Activated CD4-positive, CD25-positive, alpha-beta regulatory T cell treated with anti-CD3 and anti-CD28 coated beads, Interleukin-2, amount 50 U/mL, for 16 hours (primary cell): Measurements from ENCODE around the gene CDC27.
"Not testable (repeated sequence)": the region's sequence is repeated elsewhere in the genome, so short reads cannot be mapped to it uniquely, and the experiment has no call there.

Experiments used
- DNase-seq: peaks from one replicate; pipeline ENCODE4 v3.0.0-alpha.2; 2020; ENCODE audit warnings: low read depth, low spot score

CDC27 gene

DNA sequence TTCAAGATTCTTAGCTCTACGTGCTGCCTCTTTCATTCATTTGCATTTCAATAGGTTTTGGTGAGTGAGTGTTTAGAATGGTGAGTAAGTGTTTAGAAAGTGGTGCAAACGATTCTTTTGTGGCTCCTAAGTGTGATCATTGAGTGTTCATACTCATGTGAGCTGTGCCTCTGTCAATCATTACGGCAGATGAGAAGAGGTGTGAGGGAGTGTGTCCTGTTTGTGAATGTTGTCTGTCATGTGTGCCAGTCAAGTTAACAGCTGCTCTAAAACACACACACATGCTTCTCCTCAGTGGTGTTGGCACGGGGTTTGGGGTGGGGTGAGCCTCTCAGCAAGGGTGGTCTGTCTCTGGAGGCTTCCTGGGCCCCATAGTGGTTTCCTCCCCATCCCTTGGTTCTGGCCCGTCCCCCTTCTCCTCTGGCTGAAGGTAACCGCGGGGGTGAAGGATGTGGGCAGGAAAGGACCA lies 31.5 kb upstream of the CDC27 start:
- no peak for DNase-seq

DNA sequence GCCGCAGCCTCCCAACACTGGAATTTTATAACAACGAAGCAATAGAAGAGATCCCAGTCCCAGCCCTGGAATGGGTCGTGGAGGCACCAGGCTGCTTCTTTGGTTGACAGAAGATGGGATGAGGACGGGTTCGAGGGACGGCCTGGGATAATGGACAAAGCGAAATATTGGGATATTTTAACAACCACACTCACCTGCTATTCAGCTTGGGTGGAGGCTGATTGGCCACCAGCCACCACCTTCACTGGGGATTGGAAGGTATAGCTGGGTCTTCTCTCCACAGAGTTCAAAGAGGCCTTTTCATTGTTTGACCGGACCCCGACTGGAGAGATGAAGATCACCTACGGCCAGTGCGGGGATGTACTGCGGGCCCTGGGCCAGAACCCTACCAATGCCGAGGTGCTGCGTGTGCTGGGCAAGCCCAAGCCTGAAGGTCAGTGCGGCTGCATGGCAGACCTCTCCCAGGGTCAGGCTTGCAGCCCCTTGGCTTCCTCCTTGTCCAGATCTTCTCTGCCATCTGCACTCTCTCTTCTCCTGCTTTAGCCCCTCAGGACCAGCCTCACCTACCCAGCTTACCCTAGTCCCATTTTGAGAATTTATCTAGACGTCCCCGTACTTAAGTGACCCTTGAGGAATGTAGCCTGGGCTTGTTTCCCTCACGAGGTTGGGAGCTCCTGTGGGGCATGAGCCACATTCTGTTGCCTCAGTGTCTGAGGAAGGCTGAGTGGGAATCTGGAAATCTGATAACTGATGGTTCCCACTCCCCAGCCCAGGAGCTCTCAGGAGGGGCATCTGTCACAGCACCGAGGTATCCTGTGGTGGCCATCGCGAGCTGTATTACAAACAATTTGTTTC lies 30.8 kb upstream of the CDC27 start:
- no peak for DNase-seq

DNA sequence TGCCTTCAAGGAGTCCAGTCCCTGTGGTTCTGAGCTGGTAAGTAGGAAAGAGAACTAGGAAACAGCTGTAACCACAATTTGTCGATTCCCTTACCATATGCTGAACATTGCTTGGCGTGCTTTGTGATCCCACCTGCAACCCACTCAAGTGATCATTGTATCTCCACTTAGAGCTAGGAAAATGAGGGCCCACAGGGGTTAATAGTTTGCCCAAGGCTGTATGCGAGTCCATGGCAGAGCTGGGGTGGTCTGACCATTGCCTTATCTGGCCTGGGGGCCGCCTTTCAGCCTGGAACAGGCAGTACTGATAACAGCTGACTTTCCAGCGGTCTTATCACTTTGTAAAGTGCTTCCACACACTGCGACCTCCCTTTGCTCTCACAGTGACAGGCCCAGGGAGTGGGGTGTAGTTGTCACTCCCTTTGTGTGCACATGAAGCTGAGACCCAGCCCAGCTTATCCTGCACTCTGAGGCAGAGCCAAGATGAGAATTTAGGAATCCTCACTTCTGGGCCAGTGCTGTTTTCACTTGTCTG lies 29.9 kb upstream of the CDC27 start:
- DNase-seq: no peak

DNA sequence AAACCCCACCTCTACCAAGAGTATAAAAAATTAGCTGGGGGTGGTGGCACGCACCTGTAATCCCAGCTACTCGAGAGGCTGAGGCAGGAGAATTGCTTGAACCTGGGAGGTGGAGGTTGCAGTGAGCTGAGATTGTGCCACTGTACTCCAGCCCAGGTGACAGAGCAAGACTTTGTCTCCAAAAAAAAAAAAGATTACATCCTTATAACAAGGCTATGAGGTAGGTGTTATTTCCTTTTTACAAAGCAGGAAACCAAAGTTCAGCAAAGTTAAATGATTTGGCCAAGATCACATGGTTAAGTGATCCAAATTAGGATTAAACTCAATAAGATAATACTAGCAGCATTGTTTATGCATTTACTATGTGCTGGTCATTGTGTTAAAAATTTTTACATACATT lies 28.2 kb upstream of the CDC27 start:
- DNase-seq: not testable (repeated sequence)

DNA sequence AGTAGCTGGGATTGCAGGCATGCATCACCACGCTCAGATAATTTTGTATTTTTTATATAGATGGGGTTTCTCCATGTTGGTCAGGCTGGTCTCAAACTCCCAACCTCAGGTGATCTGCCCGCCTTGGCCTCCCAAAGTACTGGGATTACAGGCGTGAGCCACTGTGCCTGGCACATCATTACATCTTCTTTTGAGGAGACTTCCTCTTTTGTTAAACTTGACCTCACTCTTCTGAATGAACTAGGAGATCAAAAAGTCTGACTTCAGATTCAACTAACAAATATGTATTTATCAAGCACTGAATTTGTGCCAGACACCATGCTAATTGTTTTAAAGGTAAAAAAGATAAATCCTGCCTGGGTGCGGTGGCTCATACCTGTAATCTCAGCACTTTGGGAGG lies 27.7 kb upstream of the CDC27 start:
- not testable (repeated sequence) for DNase-seq

DNA sequence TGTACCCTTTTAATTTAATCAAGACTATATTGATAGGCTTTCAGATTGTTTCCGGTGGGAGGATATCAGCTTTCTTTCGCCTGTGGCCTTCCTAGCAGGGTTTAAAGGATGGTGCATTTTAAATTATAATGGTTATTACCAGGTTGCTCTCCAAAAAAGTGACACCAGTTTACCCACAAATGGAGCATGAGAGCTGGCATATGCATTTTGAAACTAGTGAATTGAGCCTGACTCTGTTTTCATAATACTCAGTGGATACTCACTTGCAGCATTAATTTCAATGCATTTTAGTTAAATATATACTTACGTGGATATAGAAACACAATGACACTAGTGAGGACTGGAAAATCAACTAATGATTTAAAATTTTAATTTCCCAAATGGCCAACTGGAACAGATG lies 25.8 kb upstream of the CDC27 start:
- DNase-seq: no peak

DNA sequence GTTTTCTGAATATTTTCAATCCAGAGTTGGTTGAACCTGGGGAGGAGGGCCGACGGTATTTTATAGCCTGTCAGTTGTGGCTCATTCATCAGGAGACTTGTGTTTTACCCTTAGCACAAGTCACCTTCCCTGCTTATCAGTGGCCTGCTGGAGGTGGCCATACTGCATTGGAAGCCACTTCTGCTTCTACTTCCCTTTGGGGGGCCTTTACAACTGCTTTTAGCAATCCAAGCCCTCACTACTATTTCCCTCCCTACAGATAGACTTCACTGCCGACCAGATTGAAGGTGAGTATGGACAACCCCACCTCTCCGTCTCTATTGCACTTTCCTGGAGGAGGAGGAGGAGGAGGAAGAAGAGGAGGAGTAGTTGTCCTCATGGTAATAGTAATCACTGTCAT lies 24.4 kb upstream of the CDC27 start:
- DNase-seq: no peak

DNA sequence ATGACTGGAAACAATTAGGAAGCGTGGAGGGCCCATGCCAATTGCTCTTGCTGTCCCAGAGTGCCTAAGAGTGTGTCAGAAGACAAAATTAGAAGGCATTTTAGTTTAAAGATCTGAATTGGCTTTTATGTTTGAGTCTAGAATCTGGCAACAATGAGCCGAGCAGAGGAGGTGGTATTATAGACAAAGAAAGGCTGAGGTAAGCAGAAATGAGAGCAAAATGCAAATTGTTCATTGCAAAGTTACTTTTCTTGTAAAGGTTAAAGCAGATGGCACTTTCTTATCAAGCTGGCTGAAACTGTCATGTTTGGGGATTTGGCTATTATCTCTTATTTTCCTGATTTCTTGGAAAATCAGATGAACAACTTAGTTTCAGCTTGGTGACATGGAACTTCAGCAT lies 23.4 kb upstream of the CDC27 start:
- DNase-seq: no peak

DNA sequence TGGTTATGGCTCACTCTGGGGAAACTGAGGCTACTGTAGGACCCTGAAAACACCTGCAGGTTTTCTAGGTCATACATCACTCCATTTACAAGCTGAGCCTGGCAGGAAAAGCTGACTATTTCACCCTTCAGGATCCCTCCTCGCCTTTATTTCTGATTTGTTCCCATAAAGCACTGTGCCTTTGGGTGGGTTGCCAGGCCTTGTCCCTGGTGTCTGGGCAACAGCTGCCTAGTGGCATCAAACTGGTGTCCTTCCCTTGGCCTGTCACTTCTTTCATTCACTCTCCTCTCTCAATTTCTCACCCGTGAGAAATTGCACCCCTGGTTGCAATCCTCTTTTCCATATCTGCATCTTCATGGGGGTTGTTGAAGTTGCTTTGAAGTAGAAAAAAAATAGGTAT lies 21.7 kb upstream of the CDC27 start:
- DNase-seq: no peak

DNA sequence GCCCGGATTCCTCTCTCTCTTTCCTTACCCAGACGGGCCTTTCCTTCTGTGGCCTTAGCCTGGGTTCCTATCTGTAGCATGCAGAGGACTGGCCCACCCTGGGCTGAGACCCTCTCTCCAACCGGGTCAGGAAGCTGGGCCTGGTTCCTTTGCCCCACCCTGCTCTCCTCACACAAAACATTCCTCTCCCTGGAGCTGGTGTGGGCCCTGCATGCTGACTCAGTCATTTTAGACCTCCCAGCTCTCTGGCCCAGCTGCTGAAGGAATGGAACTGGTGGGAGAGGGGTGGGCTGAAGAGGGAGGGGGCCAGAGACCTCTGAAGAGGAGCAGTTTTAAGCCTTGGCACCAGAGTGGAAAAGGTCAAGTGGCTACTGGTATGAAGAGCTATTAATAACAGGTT lies 21.0 kb upstream of the CDC27 start:
- no peak for DNase-seq

DNA sequence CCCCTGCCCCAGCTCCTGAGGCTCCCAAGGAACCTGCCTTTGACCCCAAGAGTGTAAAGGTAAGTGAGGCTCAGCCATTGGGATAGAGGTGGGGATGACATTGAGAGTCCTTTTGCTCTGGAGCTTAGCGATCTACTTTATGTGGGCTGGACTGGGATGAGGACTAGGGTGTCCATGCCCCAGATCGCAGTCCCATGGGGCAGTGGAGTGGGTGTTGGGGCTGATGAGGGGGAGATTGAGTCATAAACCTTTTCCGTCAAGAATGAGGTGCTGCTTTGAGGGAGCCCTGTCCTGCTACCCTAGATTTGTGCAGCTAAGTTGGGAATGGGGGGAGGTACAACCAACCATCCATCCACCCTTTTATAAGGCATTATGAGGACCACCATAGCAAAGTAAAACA lies 20.4 kb upstream of the CDC27 start:
- no peak for DNase-seq

DNA sequence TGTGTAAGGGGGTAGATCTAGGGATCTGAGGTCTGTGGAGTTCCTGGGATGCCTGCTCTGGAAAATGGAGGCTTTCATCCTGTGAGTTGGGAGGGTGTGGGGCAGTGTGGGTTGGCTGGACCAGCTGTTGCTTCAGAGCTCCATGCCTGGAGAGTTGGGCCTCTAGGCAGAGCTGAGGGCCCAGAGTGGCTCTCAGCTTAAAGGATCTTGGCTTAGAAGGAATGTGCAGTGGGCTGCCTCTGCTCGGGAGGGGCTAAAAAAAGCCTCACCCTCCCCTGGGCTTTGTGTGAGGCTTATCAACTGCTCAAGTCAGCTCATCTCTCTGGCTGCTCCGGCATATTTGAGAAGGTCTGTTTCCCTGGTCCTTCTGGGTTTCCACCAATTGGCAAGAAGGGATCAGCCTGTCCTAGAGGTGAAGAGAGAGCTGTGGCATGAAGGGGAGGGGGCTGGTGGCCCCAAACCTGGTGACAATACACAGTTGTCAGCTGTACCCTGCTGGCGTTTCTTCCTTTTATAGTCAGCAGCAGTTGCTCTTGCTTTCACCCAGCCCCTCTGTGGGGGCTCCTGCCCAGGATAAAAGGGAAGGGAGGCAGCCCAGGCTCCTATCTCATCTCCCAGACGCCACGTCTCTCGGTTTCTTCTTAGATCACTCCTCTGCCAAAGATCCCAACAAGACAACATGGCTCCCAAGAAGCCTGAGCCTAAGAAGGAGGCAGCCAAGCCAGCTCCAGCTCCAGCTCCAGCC lies 19.8 kb upstream of the CDC27 start, which contains the start of gene MYL4:
MYL4 (plus strand) TSS at position 605 of the 745 bp plus-strand sequence; CDS start at position 680, 75 bp downstream.
- DNase-seq: no peak

DNA sequence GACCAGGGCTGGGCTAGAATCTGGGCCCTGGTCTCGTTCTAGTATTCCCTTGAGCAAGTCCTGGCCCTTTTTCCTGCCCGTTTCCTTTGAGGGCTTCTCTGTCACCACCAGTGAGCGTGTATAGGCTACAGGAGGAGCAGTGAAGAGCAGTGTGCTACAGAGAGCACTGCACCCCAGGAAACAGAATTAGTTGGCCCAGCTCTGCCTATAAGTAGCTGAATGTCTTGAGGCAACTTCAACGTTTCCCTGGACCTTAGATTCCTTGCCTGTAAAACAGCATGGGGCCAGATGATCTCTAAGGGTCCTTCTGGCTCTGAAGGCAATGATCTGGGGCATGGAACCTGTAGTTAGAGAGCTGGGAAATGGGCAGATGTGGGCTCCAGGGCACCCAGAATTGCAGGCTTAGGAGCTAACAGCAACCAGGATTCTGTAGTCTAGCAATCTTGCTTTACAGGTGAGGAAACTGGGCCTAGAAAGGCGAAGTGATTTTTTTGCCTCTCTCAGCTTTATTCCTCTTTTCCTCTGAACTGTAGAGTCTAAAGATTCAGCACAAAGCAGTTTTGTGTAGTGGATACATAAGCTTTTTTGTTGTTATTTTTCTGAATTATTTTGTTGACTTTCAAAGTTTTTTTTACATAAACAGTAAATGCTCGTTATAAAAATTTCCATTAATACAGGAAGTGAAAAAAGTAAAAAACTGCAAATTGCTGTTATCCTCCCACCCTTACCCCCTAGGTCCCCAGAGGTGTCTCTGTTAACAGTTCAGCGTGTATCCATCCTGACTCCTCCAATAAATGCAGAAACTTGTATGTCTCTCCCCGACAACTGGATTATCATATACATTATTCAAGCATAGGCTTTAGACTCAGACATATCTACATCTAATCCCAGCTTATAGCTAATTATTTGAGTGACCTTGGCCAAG lies 18.3 kb upstream of the CDC27 start:
- no peak for DNase-seq

DNA sequence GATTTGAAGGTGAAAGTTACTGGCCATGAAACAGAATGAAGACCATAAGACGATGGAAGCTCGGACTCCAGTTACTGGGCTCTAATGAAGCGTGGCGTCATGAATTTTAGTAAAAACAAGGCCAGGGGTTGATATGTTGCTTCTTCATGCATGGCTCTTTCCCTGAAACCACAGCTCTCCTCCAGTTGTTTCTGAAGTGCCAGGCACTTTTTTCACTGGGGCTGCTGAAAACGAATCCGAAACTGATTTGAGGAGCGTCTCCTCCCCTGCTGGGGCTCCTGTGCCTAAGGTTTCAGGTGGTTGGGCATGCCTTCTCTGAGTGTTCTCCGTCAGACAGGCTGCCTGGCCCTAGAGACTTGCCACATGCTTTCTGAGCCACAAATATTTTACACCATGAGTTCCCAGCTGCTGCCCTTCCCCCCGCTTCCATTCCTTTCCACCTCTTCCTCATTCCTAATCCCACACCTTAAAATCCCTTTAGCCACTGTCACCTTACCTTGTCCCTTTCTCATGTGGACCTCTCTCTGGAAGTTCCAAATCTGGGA lies 16.4 kb upstream of the CDC27 start:
- DNase-seq: peak; percentile 34

DNA sequence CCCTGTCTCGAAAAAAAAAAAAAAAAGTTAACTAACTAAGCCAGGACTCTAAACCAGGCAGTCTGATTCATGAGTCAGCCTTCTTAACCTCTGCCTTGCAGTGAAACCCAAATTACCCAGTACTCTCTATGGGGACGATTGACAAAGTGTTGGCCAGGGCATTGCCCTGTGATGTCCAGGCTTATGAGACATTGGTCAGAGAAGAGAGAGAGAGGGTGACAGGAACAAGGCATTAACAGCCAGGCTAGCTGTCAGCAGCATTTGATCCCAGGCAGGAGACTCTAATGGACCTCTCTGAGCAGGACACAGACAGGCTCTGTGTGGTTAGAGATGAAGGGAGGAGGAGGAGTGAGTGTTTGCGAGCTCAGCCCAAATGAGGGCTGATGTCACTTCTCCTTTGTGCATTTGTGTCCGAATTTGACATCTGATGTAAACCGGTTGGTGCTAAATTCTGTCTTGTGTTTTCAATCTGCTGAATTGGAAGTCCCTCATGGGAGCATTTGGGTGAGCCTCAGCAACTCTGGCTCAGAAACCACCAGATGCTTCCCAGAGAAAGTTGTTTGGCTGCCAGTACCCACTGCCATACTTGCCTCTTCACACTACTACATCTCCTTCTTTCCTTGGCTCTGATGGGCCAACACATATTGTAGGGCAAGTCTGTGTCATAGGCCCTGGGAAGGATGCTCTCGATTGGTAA lies 15.8 kb upstream of the CDC27 start:
- DNase-seq: no peak

DNA sequence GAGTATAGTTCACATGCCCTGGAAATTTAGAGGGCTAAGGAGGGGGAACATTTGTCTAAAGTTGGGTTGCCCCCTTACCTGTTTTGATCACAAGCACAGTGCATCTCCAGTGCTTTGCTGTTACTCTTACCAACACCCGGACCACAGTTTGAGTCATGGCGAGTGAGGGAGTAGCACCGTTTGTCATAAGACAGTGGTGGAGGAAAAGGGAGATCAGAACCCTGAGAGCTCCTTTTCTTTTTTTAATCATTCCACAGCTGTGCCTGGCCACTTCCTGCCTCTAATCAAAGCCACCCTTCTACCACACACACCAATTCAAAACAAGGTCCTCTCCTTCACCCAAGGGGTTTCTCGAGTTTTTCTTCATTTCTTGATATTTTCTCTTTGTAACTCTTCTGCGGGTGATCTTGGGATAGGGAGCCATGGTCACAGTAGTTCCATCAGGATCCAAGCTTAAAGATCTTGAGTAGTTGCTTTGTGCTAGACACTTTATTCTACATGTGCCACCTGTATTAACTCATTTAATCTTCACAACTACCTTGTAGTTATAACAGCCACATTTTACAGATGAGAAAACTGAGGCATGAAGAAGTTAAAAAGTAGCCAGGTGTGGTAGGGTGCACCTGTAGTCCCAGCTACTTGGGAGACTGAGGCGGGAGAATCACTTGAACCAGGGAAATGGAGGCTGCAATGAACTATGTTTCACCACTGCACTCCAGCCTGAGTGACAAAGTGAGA lies 15.1 kb upstream of the CDC27 start:
- DNase-seq: no peak

DNA sequence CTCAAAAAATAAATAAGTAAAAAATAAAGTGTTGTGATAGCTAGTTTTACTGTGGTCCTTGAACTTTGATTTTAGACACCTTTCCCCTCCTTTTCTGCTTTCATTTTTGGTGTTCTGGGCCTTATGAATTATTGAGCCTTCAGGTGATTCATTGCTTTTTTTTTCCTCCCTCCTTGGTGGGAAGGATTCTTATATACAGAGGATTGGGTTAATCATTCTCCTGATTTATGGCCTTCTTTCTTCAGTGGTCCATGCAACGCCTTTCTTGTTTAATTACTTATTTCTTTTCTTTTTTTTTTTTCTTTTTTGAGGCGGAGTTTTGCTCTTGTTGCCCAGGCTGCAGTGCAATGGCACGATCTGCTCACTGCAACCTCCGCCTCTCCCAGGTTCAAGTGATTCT lies 12.1 kb upstream of the CDC27 start:
- no peak for DNase-seq

DNA sequence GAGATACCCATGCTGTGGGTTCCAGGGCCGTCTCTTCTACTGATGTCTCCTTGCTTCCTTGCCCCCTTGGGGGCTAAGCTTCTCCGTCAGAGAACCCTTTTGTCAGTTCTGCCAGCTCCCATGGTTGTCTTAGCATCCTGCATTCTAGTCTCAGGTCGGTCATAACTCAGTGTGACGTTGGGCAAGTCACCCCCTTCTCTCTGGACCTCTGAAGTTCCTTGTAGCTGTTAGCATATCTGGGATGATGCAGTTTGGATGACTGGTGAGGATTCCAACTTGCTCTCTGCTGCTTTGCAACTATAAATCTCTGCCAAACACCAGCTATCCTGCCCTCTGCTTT lies 11.2 kb upstream of the CDC27 start:
- no peak for DNase-seq

DNA sequence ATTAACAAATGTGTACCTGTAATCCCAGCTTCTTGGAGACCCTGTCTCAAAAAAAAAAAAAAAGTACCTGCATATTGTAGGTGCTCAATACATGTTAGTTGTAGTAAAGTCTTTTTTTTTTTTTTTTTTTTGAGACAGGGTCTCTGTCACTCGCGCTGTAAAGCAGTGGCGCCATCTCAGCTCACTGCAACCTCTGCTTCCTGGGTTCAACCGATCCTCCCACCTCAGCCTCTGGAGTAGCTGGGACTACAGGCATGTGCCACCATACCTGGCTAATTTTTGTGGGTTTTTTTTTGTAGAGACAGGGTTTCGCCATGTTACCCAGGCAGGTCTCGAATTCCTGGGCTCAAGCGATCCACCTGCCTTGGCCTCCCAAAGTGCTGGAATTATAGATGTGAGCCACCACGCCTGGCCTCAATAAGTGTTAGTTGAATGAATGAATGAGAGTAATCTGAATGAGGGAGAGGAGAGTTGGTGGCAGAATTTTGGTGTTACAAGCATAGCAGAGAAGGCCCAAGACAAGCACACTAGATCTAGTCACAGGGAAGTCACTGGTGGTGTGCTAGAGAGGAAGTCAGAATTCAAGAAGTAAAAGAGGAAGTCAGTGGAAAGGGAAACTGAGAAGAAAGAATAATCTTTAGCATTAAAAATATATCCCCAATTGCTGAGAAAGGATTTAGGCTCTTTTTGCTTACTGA lies 10.7 kb upstream of the CDC27 start:
- no peak for DNase-seq
